Type B pancreatic cell (in vitro differentiated cells): ENCODE results near the gene DNAAF2. TPM values are rescaled to one million over a fixed set of nuclear protein-coding genes. Genes with fewer than 3 reads are reported as not detected.

Source experiments
- DNase-seq: peaks from one replicate; pipeline ENCODE4 v3.0.0; 2021; ENCODE audit warnings: mixed read lengths; ENCODE audit not compliant: unreplicated experiment; ENCODE audit errors: extremely low spot score
- H3K27ac Mint-ChIP-seq: 2 replicates; pipeline ENCODE4 v1.8.0; 2021; ENCODE audit warnings: mild to moderate bottlenecking, mixed read lengths
- H3K27me3 Mint-ChIP-seq: 2 replicates; pipeline ENCODE4 v1.8.0; 2021; ENCODE audit warnings: mixed read lengths
- H3K36me3 Mint-ChIP-seq: 2 replicates; pipeline ENCODE4 v1.8.0; 2021; ENCODE audit warnings: mixed read lengths
- H3K4me1 Mint-ChIP-seq: one replicate; pipeline ENCODE4 v1.8.0; 2021; ENCODE audit warnings: mixed read lengths; ENCODE audit not compliant: unreplicated experiment
- H3K4me3 Mint-ChIP-seq: 2 replicates; pipeline ENCODE4 v1.8.0; 2021; ENCODE audit warnings: mild to moderate bottlenecking, mixed read lengths
- H3K9me3 Mint-ChIP-seq: 2 replicates; pipeline ENCODE4 v1.8.0; 2021; ENCODE audit warnings: mixed read lengths
- CTCF ChIP-seq: fragments of 200-600 bp; sonication (generic); conservative IDR thresholded peaks from 2 replicates; pipeline ENCODE4 v1.5.0; 2021; ENCODE audit warnings: antibody characterized with exemption, mild to moderate bottlenecking
- total RNA-seq: library from RNA; stranded (reverse); gene quantifications from 2 replicates; pipeline ENCODE4 v1.2.1, GENCODE V29; 2021; ENCODE audit warnings: low replicate concordance

Gene DNAAF2
- total RNA-seq, 1 donor from 2014 or later, result 16.5 TPM

- Mint-ChIP-seq H3K27me3 (no peaks in the 10 kb centered on the region), H3K36me3 (peaks cover 44% of the 10 kb centered on the region), H3K4me1 (peaks cover 13% of the 10 kb centered on the region), H3K9me3 (no peaks in the 10 kb centered on the region), H3K4me3 (no peak overlapping the region), H3K27ac (no peak overlapping the region)
- TF ChIP-seq CTCF, result no peak
- no peak for DNase-seq
These were observed 56.9 kb downstream of the DNAAF2 start for GRCh38 chr14:49578141-49578540.

Other genes starting within 250 kb of the DNAAF2 start
- 1,493 and 1,875 TPM in 2 replicates for gene RPS29, start 48.9 kb downstream of the DNAAF2 start, total RNA-seq
- 12.5 and 20.1 TPM in 2 replicates for gene LRR1, start 36.3 kb downstream of the DNAAF2 start, total RNA-seq
- gene RPL36AL, start 14.6 kb downstream of the DNAAF2 start, total RNA-seq, result 134 and 156 TPM in 2 replicates
- gene MGAT2, start 14.4 kb downstream of the DNAAF2 start, total RNA-seq, result 25.6 and 27.0 TPM in 2 replicates
- gene POLE2, start 53.0 kb upstream of the DNAAF2 start, total RNA-seq, result 6.1 and 16.6 TPM in 2 replicates
- gene KLHDC1, start 57.9 kb upstream of the DNAAF2 start, total RNA-seq, result 1.7 and 3.5 TPM in 2 replicates
- 59.2 and 60.0 TPM in 2 replicates for gene KLHDC2, start 132.9 kb upstream of the DNAAF2 start, total RNA-seq
- 87.9 and 104 TPM in 2 replicates for gene NEMF, start 217.5 kb upstream of the DNAAF2 start, total RNA-seq